K562 (cell line): ENCODE measurements around the gene STX11. TPM values are rescaled to one million over a fixed set of nuclear protein-coding genes. Genes with fewer than 3 reads are reported as not detected.

ENCODE experiments used
- ATAC-seq: fragments of 200-7000 bp; cut with Tn5 transposase; 3 replicates; pipeline ENCODE4 v1.9.1; 2020; ENCODE audit warnings: moderate library complexity
- BruUV-seq: library from RNA; stranded (reverse); fragments of 400-500 nt; replicated peaks from 2 replicates; lab custom pipeline; 2021; lab: Mats Ljungman, UMichigan
- CTCF ChIA-PET: fragments of 300-600 bp; formaldehyde crosslinking; extraction: SDS; loops from one replicate; lab custom pipeline; 2021; ENCODE audit warnings: low intra/inter-chr PET ratio; lab: Yijun Ruan, JAX
- POLR2A ChIA-PET: fragments of 300-600, 350-650 bp; sonication (Branson Sonifier 250); formaldehyde crosslinking; extraction: SDS; loops from one replicate; lab custom pipeline; 2021; ENCODE audit warnings: antibody characterized with exemption, inconsistent platforms; lab: Yijun Ruan, JAX
- DNase-seq, 4 experiments: peaks; one replicate each; pipeline versions ENCODE4 v3.0.0 to v3.0.0-alpha.2; 2011 to 2018; ENCODE audit warnings: low spot score in 3 of 4, mixed read lengths in 3 of 4; ENCODE audit errors: extremely low read depth in 1 of 4
- FAIRE-seq: peaks from 2 replicates; lab custom pipeline; 2011; peaks lifted over from hg19 to GRCh38; lab: Jason Lieb, UNC
- H2AFZ ChIP-seq: 2 replicates; pipeline ENCODE4 v1.6.0; 2011; ENCODE audit warnings: low read depth, low read length, control low read depth, inconsistent platforms
- H3K27ac ChIP-seq: fragments of 200-600 bp; 3 replicates; pipeline ENCODE4 v1.8.0; 2011; ENCODE audit warnings: low read depth, mild to moderate bottlenecking, control low read depth, inconsistent platforms, low read length, moderate library complexity, mixed read lengths; ENCODE audit errors: extremely low read depth
- H3K27me3 ChIP-seq, 2 experiments: fragments of 300-600 bp in 1 of 2; 2 replicates in 1 of 2; 3 replicates in 1 of 2; pipeline versions ENCODE4 v1.6.0 to v1.8.0; 2011; ENCODE audit warnings: inconsistent platforms in 2 of 2, low read length in 2 of 2, mild to moderate bottlenecking in 1 of 2, mixed read lengths in 1 of 2, moderate library complexity in 1 of 2; ENCODE audit not compliant: control insufficient read depth in 2 of 2, insufficient read depth in 2 of 2
- H3K36me3 ChIP-seq: fragments of 300-600 bp; 3 replicates; pipeline ENCODE4 v1.8.0; 2011; ENCODE audit warnings: mild to moderate bottlenecking, low read length, inconsistent platforms; ENCODE audit not compliant: control insufficient read depth, insufficient read depth
- H3K4me1 ChIP-seq, 2 experiments: fragments of 200-600 bp in 1 of 2; replicated peaks in 1 of 2; 2 replicates in 1 of 2; 3 replicates in 1 of 2; pipeline versions ENCODE4 v1.5.1 to v1.8.0; 2011; ENCODE audit warnings: inconsistent platforms in 2 of 2, low read length in 2 of 2, mild to moderate bottlenecking in 1 of 2, mixed read lengths in 1 of 2, moderate library complexity in 1 of 2; ENCODE audit not compliant: control insufficient read depth in 2 of 2, insufficient read depth in 2 of 2
- H3K4me2 ChIP-seq: 2 replicates; pipeline ENCODE4 v1.6.1; 2011; ENCODE audit warnings: low read length, control low read depth, inconsistent platforms, mixed read lengths; ENCODE audit not compliant: insufficient read depth
- H3K4me3 ChIP-seq: fragments of 200-600 bp; sonication (generic), shearing (Covaris generic); 2 replicates; pipeline ENCODE4 v1.5.1; 2016; ENCODE audit warnings: control low read depth, inconsistent platforms
- H3K79me2 ChIP-seq: fragments of 200-600 bp; 3 replicates; pipeline ENCODE4 v1.8.0; 2011; ENCODE audit warnings: low read length, inconsistent platforms; ENCODE audit not compliant: control insufficient read depth, insufficient read depth
- H3K9ac ChIP-seq, 2 experiments: 2 replicates each; pipeline versions ENCODE4 v1.6.0 to v1.6.1; 2011; ENCODE audit warnings: low read depth in 2 of 2, low read length in 2 of 2, control low read depth in 1 of 2, inconsistent platforms in 1 of 2, mild to moderate bottlenecking in 1 of 2, mixed read lengths in 1 of 2; ENCODE audit not compliant: insufficient read depth in 1 of 2
- H3K9me1 ChIP-seq: one replicate; pipeline ENCODE4 v1.6.0; 2011; ENCODE audit warnings: inconsistent platforms, mild to moderate bottlenecking, low read length, moderate library complexity; ENCODE audit not compliant: control insufficient read depth, insufficient read depth
- H3K9me3 ChIP-seq: replicated peaks from 2 replicates; pipeline ENCODE4 v1.5.1; 2011; ENCODE audit warnings: low read depth, low read length, inconsistent platforms; ENCODE audit not compliant: control insufficient read depth, insufficient read depth
- H4K20me1 ChIP-seq: replicated peaks from 2 replicates; pipeline ENCODE4 v1.6.1; 2011; ENCODE audit warnings: low read length, inconsistent platforms, mixed read lengths; ENCODE audit not compliant: control insufficient read depth, insufficient read depth
- EGR1 ChIP-seq: fragments of 450-650 bp; conservative IDR thresholded peaks from 2 replicates; pipeline ENCODE4 v1.6.1; 2017; ENCODE audit warnings: mild to moderate bottlenecking
- IRF2 ChIP-seq: sonication (generic); formaldehyde crosslinking; IDR thresholded peaks from 2 replicates; pipeline ENCODE4 v1.8.1; 2022; ENCODE audit warnings: mild to moderate bottlenecking, missing genetic modification reagents
- MAZ ChIP-seq, 2 experiments: fragments of 450-650 bp in 1 of 2; sonication (generic) in 1 of 2; formaldehyde crosslinking; IDR thresholded peaks in 1 of 2; conservative IDR thresholded peaks in 1 of 2; 2 replicates each; pipeline versions ENCODE4 v1.4.0 to v1.5.0; 2020; ENCODE audit warnings: mild to moderate bottlenecking in 1 of 2, missing genetic modification reagents in 1 of 2
- NBN ChIP-seq: fragments of 450-650 bp; IDR thresholded peaks from 2 replicates; pipeline ENCODE4 v1.6.1; 2016; ENCODE audit warnings: low read depth, mild to moderate bottlenecking
- RBBP5 ChIP-seq: fragments of 200-600 bp; sonication (generic); IDR thresholded peaks from 2 replicates; pipeline ENCODE4 v1.6.1; 2012; ENCODE audit warnings: borderline replicate concordance, mild to moderate bottlenecking, low read length, control low read depth, inconsistent platforms; ENCODE audit not compliant: insufficient read depth, poor library complexity, severe bottlenecking
- SAP30 ChIP-seq: fragments of 200-600 bp; sonication (generic); IDR thresholded peaks from 2 replicates; pipeline ENCODE4 v1.6.1; 2012; ENCODE audit warnings: borderline replicate concordance, low read depth, mild to moderate bottlenecking, moderate library complexity, low read length, control low read depth, inconsistent platforms; ENCODE audit not compliant: insufficient read depth, poor library complexity, severe bottlenecking
- WHSC1 ChIP-seq: IDR thresholded peaks from one replicate; pipeline ENCODE4 v1.6.1; 2012; ENCODE audit warnings: low read length, control low read depth, inconsistent platforms
- ZNF165 ChIP-seq: fragments of 250-450 bp; sonication (Bioruptor Pico); IDR thresholded peaks from 2 replicates; pipeline ENCODE4 v1.4.0; 2020; ENCODE audit warnings: borderline replicate concordance
- ZNF444 ChIP-seq: fragments of 250-450 bp; sonication (Bioruptor Pico); IDR thresholded peaks from 2 replicates; pipeline ENCODE4 v1.4.0; 2020; ENCODE audit warnings: mild to moderate bottlenecking, moderate library complexity
- ZNF75A ChIP-seq: fragments of 450-650 bp; formaldehyde crosslinking; IDR thresholded peaks from 2 replicates; pipeline ENCODE4 v1.4.0; 2020; ENCODE audit warnings: mild to moderate bottlenecking
- WGBS: fragments of 100-300 bp; shearing (Covaris generic); methylation state at CpG from one replicate; pipeline ENCODE4 v1.1.6; 2016; ENCODE audit warnings: low coverage, mixed read lengths; ENCODE audit not compliant: insufficient coverage; ENCODE audit errors: missing lambda C conversion rate; 5-methylcytosine and 5-hydroxymethylcytosine counted together
- in situ Hi-C: fragments of 300-500 bp; cut with MboI; formaldehyde crosslinking; loops from 4 replicates; pipeline ENCODE4 v1.15.0; 2018; ENCODE audit warnings: inconsistent platforms, mixed read lengths
- intact Hi-C: fragments of 100-400 bp; cut with micrococcal nuclease; formaldehyde crosslinking; loops from 2 replicates; pipeline ENCODE4 v1.14.2; 2022
- polyA plus RNA-seq, 8 experiments: library from polyadenylated mRNA; depleted of rRNA in 4 of 8; stranded (reverse) in 5 of 8; unstranded in 3 of 8; fragments of >200 nt; fragmentation: Nextera tagmentation in 2 of 8; fragmentation: Illumina TruSeq in 1 of 8; extraction: Ambion mirVana in 2 of 8; extraction: Trizol in 1 of 8; gene quantifications; 2 replicates each; pipeline versions ENCODE4 v1.2.1 to v1.2.3, GENCODE V29; 2011 to 2014; ENCODE audit warnings: inconsistent platforms in 1 of 8, missing spikeins in 1 of 8
- total RNA-seq, 7 experiments: library from RNA; depleted of rRNA in 6 of 7; stranded (reverse); fragments of >200 nt in 6 of 7; fragmentation: Illumina TruSeq in 2 of 7; extraction: Trizol in 2 of 7; gene quantifications; 2 replicates each; pipeline versions ENCODE4 v1.2.1 to v1.2.3, GENCODE V29; 2011 to 2021; ENCODE audit warnings: low replicate concordance in 1 of 7
- TF ChIP-seq, protein P1 (sequence below): fragments of 450-650 bp; formaldehyde crosslinking; IDR thresholded peaks from 2 replicates; pipeline ENCODE4 v1.4.0; 2022; ENCODE audit warnings: missing genetic modification characterization
- TF ChIP-seq, protein P2 (sequence below): sonication (generic); formaldehyde crosslinking; IDR thresholded peaks from 2 replicates; pipeline ENCODE4 v1.5.0; 2020; ENCODE audit warnings: missing genetic modification reagents
- TF ChIP-seq, protein P3 (sequence below): sonication (generic); formaldehyde crosslinking; IDR thresholded peaks from 2 replicates; pipeline ENCODE4 v1.8.0; 2022; ENCODE audit warnings: mild to moderate bottlenecking, low read depth, missing genetic modification reagents

Gene STX11
- total and polyA plus RNA-seq, 9 of the 15 experiments (the other 6 are each of a cell fraction or from before 2014, with no cell fraction given): 0.06 to 0.73 (median 0.40) TPM

DNA sequence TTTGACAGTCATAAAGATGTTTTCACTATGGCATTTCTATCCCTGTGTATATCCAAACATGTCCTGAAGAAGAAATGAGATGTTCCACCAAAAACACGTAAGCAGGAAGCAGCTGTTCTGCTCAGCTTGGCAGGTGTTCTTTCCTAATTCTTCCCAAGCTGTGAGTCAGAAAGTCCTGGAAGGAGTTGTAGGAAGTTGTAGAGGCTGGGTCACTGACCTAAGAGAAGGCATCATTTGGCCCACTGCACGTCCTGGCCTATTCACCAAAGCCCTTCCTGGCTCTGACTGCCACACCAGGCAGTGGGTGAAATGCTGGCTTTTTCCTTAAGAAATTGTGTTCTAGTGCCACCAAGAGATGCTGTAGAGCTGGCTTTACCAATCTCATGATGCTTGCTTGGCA is 40.3 kb downstream of the STX11 start:
- Histone ChIP-seq H3K27ac (no peak overlapping the region), H3K4me1 (peaks cover 0 to 10% of the 10 kb centered on the region in 2 experiments; a peak in 1 of 5 replicates), H3K36me3 (no peaks in the 10 kb centered on the region), H3K4me2 (no peak overlapping the region), H4K20me1 (no peaks in the 10 kb centered on the region), H3K9me1 (no peaks in the 10 kb centered on the region), H3K9me3 (no peaks in the 10 kb centered on the region), H3K4me3 (no peak overlapping the region), H3K9ac (no peak overlapping the region), H3K27me3 (peaks cover 0 to 12% of the 10 kb centered on the region in 2 experiments; a peak in 2 of 5 replicates), H2AFZ (no peak overlapping the region), H3K79me2 (no peaks in the 10 kb centered on the region)
- TF ChIP-seq MAZ (CRISPR knock-in tag; conservative IDR thresholded peaks at IDR 0.05 in 1 of 2, IDR thresholded peaks at IDR 0.05 in 1 of 2) (no peak), SAP30 (no peak), ZNF75A (no peak), RBBP5 (no peak), EGR1 (no peak), WHSC1 (no peak), ZNF444 (CRISPR knock-in tag) (no peak), NBN (no peak), ZNF165 (CRISPR knock-in tag) (no peak), IRF2 (CRISPR knock-in tag) (no peak)
- TF ChIP-seq, protein P1, sequence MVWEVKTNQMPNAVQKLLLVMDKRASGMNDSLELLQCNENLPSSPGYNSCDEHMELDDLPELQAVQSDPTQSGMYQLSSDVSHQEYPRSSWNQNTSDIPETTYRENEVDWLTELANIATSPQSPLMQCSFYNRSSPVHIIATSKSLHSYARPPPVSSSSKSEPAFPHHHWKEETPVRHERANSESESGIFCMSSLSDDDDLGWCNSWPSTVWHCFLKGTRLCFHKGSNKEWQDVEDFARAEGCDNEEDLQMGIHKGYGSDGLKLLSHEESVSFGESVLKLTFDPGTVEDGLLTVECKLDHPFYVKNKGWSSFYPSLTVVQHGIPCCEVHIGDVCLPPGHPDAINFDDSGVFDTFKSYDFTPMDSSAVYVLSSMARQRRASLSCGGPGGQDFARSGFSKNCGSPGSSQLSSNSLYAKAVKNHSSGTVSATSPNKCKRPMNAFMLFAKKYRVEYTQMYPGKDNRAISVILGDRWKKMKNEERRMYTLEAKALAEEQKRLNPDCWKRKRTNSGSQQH: no peak
- TF ChIP-seq, protein P2, sequence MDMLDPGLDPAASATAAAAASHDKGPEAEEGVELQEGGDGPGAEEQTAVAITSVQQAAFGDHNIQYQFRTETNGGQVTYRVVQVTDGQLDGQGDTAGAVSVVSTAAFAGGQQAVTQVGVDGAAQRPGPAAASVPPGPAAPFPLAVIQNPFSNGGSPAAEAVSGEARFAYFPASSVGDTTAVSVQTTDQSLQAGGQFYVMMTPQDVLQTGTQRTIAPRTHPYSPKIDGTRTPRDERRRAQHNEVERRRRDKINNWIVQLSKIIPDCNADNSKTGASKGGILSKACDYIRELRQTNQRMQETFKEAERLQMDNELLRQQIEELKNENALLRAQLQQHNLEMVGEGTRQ (CRISPR knock-in tag): no peak
- TF ChIP-seq, protein P3, sequence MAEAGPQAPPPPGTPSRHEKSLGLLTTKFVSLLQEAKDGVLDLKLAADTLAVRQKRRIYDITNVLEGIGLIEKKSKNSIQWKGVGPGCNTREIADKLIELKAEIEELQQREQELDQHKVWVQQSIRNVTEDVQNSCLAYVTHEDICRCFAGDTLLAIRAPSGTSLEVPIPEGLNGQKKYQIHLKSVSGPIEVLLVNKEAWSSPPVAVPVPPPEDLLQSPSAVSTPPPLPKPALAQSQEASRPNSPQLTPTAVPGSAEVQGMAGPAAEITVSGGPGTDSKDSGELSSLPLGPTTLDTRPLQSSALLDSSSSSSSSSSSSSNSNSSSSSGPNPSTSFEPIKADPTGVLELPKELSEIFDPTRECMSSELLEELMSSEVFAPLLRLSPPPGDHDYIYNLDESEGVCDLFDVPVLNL (CRISPR knock-in tag): no peak
- FAIRE-seq (no peak), ATAC-seq (no peak), DNase-seq (no peak)
- in situ Hi-C loops (no loop called here), intact Hi-C loops (no loop called here)
- ChIA-PET CTCF (interaction anchor here (0.6 kb wide), 1 partner anchor 20 kb away, joined by 6 read pairs; no protein-coding TSS in a partner anchor), POLR2A (interaction anchor here (1.3 kb wide), 1 partner anchor 11 kb away, joined by 5 read pairs; no protein-coding TSS in a partner anchor)
- BruUV-seq: no TSS peak
- 0% methylated on average over 2 of the region's 2 CpGs for WGBS
